ENCODE data around the gene PPP1R18.
"Not testable (repeated sequence)": the region's sequence is repeated elsewhere in the genome, so short reads cannot be mapped to it uniquely, and the experiment has no call there.

The PPP1R18 gene

DNA sequence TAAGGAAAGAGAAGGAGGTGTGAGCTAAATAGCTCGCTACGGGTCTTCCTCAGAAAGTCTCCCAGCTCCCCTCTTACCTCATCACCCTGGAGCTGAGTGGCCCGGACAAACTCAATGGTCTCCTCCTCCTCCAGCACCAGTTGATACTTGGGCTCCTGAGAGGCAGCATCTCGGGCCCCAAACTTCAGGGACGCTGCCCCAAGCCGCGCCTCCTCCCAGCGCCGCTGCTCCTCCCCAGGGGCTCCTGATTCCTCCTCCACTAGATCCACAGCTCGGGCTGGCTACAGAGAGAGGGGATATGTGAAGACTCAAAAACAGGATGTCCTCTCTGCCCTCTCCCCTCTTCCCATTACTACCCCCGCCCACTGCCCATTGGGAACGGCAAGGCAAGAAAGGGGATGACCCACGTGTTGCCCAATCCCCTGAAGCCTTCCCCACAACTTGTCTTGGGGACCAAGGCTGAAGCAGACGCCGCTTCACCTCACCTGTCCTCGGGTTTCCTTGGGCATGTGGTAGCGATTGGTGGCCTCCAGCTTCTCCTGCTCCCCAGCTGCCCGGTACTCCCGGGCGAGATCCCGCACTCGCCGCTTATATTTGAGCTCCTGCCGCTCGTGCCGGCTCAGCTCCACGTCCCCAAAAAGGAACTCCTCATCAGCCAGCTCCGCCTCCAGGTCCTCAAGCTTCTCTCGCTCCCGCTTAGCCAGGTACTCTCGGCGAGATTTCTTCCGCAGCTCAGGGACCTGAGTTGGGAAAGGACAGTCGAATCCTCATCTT lies 21.3 kb downstream of the PPP1R18 start:
- DNase-seq (ENCODE audit: low read depth), result no peak
- TF ChIP-seq, protein P1, sequence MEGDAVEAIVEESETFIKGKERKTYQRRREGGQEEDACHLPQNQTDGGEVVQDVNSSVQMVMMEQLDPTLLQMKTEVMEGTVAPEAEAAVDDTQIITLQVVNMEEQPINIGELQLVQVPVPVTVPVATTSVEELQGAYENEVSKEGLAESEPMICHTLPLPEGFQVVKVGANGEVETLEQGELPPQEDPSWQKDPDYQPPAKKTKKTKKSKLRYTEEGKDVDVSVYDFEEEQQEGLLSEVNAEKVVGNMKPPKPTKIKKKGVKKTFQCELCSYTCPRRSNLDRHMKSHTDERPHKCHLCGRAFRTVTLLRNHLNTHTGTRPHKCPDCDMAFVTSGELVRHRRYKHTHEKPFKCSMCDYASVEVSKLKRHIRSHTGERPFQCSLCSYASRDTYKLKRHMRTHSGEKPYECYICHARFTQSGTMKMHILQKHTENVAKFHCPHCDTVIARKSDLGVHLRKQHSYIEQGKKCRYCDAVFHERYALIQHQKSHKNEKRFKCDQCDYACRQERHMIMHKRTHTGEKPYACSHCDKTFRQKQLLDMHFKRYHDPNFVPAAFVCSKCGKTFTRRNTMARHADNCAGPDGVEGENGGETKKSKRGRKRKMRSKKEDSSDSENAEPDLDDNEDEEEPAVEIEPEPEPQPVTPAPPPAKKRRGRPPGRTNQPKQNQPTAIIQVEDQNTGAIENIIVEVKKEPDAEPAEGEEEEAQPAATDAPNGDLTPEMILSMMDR (conservative IDR thresholded peaks at IDR 0.05; ENCODE audit: low read depth, low read length), result no peak
- no peak overlapping the region for H3K4me3 ChIP-seq (ENCODE audit: low read depth, low read length)

DNA sequence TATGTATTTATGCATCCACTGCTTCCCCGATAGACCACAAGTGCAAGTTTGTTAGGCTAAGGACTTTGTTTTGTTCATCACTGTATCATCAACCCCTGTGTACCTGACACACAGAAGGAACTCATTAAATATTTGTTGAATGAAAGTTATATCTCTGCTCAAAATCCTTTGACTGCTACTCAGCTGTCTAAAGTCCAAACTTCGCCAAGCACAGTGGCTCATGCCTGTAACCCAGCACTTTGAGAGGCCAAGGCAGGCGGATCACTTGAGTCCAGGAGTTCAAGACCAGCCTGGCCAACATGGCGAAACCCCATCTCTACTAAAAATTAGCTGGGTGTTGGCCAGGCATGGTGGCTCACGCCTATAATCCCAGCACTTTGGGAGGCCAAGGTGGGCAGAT lies 28.5 kb downstream of the PPP1R18 start:
- DNase-seq (ENCODE audit: low read depth); H3K4me3 ChIP-seq (ENCODE audit: low read depth, low read length): not testable (repeated sequence)

DNA sequence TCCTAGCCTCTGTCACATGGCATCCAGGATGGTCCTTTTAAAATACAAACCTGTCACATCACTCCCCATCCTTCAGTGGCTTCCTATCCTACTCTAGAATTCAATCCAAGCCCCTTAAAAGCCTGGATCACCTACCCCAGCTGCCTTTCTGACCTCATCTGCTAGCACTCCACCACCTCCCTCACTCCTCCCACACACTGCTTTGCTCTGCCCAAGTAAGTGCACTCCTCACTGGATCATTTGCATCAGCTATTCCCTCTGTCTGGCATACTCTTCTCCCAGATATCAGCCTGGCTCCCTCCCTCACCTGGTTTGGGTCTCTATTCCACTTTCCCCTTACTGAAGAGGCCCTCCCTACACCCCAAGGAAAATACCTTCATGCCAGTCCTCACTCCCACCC lies 29.0 kb downstream of the PPP1R18 start:
- TF ChIP-seq, protein P1 (conservative IDR thresholded peaks at IDR 0.05; ENCODE audit: low read depth, low read length), result no peak
- no peak for DNase-seq (ENCODE audit: low read depth)
- H3K4me3 ChIP-seq (ENCODE audit: low read depth, low read length), result no peak overlapping the region

DNA sequence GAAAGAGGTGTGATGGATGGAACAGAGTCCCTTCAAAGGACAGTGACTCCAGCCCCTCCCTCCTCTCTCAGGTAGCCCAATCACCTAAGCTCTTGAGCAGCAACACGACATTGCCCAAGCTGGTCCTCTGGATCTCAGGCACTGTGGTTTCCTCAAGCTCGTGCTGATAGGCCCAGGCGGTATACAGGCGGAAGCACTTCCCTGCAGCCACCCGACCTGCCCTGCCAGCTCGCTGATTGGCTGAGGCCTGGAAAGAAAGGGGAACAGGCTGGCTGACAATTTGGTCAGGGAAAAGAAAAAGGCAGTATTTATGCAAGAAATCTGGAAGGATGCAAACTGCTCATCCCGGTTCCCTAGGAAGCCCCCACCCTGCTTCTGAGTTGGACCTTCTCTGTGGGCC lies 29.9 kb downstream of the PPP1R18 start:
- no peak overlapping the region for H3K4me3 ChIP-seq (ENCODE audit: low read depth, low read length)
- TF ChIP-seq, protein P1 (conservative IDR thresholded peaks at IDR 0.05; ENCODE audit: low read depth, low read length), result no peak
- DNase-seq (ENCODE audit: low read depth), result no peak

DNA sequence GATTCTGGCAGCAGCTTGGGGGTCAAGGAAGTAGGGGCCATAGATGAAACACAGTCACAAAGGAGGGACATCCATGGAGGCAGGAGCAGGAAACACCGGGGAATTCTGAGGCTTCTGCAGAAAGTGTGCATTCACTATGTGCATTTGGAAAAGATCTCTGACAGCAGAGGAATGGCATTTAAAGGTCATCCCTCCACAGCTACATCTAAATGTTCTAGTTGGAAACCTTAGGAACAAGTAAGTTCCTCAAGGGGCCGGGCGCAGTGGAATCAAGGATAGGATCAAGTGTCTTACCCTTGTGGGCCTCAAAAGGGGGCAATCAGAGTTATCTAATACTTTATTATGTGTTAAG lies 30.7 kb downstream of the PPP1R18 start:
- peak; percentile 33 for DNase-seq (ENCODE audit: low read depth)
- TF ChIP-seq, protein P1 (conservative IDR thresholded peaks at IDR 0.05; ENCODE audit: low read depth, low read length), result no peak
- H3K4me3 ChIP-seq (ENCODE audit: low read depth, low read length), result no peak overlapping the region

DNA sequence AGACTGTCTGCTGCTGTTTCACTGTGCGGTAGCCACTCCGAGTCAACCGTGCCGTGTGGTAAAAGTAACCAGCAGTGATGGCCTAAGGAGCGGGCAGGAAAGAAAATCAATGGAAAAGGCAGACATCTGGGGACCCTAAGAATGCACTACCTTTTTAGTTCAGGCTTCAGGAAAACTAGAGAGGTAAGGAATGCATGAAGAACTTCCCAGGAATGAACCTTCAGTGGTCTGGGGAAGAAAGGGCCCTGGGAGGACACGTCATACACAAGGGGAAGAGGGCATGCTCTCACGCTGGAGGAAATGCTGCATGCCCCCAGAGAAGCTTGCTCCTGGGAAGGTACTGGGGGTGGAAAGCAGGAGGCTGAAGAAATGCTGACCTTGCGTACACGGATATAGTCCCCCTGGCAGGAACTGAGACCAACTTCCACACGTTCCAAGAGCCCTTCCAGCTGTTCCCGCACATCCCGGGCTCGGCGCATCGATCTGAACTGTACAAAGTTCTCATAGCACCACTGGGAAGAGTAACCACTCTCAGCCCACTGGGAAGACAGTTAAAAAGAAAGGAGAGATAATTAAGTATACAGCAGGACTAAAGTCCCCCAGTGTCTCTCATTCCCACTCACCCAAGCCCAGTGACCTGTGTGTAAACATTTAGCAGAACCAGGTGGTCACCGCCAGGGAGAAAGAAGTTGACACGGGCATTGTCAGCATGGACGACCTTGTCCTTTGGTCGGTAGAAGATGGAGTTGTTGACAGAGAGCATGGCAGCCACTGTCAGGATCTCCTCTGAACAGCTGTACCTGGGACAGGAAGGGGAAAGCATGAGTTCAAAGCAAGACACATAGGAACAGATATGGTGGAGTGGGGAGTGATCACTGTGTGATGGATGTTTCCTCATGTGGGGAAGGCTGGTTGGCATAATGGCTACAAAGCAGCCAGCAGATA lies 31.4 kb downstream of the PPP1R18 start:
- TF ChIP-seq, protein P1 (conservative IDR thresholded peaks at IDR 0.05; ENCODE audit: low read depth, low read length), result no peak
- no peak for DNase-seq (ENCODE audit: low read depth)
- no peak overlapping the region for H3K4me3 ChIP-seq (ENCODE audit: low read depth, low read length)

DNA sequence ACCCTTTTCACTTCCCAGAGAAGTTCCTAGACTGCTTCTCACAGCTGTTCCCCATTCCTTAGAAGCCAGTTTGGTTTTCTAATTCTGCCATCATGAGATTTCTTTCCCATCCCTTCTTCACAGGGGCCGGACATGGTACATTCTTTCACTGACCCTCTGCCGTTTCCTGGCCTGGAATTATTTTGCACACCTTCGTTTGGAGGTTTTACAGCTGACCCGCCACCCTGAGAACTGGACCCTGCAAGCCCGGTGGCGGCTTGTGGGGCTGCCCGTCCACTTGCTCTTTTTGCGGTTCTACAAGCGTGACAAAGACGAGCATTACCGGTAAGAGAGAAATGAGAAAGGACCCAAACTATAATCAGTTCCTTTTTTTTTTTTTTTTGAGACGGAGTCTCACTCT lies 35.3 kb downstream of the PPP1R18 start:
- DNase-seq (ENCODE audit: low read depth), result no peak
- TF ChIP-seq, protein P1 (conservative IDR thresholded peaks at IDR 0.05; ENCODE audit: low read depth, low read length), result no peak
- no peak overlapping the region for H3K4me3 ChIP-seq (ENCODE audit: low read depth, low read length)

Data from choroid plexus epithelial cell (primary cell).